ENCODE results near the gene IL1RAPL2.

DNA sequence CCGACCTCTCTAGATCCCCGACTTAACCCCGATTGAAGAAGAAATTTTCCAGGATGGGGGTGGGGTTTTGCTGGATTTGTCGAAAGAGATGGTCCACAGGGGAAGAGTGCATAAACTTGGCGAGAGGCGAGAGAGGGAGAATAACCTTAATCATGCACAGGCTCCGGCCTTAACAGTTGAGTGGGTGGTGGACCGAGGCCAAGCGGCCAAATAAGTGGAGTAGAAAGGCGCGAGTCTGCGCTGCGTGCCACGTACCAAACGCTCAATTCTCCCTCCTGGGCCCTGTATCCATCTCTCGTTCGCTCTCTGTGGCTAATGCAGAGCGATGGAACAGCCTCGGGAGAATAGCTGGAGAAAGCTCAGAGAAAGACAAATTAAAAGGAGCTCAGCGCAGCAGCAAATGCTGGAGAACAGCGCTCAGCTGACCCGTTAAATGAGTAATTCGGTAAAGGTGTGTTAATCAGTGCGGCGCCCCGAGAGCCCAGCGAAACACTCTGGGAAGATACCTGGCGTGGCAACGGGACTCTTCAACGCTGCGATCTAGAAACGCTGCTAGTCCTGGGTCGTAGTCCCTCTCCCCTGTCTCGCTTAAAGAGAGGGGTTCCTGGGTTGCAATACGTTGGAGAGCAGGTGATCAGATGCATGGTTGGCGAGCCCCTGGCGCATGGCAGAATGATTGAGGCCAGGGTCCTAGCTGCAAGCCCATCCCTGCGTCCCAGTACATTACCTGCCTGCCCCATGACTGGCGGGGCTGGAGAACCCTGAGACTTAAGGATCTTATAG lies 887 bp upstream of the IL1RAPL2 start:
- TF ChIP-seq, protein P1, sequence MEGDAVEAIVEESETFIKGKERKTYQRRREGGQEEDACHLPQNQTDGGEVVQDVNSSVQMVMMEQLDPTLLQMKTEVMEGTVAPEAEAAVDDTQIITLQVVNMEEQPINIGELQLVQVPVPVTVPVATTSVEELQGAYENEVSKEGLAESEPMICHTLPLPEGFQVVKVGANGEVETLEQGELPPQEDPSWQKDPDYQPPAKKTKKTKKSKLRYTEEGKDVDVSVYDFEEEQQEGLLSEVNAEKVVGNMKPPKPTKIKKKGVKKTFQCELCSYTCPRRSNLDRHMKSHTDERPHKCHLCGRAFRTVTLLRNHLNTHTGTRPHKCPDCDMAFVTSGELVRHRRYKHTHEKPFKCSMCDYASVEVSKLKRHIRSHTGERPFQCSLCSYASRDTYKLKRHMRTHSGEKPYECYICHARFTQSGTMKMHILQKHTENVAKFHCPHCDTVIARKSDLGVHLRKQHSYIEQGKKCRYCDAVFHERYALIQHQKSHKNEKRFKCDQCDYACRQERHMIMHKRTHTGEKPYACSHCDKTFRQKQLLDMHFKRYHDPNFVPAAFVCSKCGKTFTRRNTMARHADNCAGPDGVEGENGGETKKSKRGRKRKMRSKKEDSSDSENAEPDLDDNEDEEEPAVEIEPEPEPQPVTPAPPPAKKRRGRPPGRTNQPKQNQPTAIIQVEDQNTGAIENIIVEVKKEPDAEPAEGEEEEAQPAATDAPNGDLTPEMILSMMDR (IDR thresholded peaks at IDR 0.05): no peak
- TF ChIP-seq EZH2 (IDR thresholded peaks at IDR 0.05; ENCODE audit: borderline replicate concordance, insufficient read depth, low read depth, low read length, poor library complexity, severe bottlenecking): no peak

All from B cell (primary cell).